ENCODE results near the gene RBP4. TPM values are rescaled to one million over a fixed set of nuclear protein-coding genes. Genes with fewer than 3 reads are reported as not detected.
A peak's percentile ranks its signal among the peaks of the same experiment; 100 is the strongest.
"Not testable (repeated sequence)": the region's sequence is repeated elsewhere in the genome, so short reads cannot be mapped to it uniquely, and the experiment has no call there.

RBP4 gene
- total RNA-seq, 1 donor from 2014 or later, result 18.6 TPM

DNA sequence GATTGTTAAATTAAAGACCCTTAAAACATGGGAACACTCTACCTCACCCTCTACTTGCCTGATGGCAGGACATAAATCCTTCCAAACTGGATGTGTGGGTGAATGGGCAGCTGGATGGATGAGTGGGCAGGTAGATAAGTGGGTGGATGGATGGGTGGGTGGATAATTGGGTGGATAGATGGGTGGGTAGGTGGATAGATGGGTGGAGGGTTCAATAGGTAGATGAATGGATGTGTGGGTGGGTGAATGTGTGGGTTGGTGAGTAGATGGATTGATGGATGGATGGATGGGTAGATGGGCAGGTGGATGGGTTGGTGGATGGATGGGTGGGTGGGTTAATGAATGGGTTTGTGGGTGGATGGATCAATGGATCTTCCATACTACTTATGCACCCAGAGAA is 53.5 kb downstream of the RBP4 start:
- no peak overlapping the region for H3K27ac ChIP-seq
- ATAC-seq (no peak), DNase-seq (no peak)
- H3K9me3 ChIP-seq, result no peaks in the 10 kb centered on the region
- no peaks in the 10 kb centered on the region for H3K4me1 ChIP-seq
- no peaks in the 10 kb centered on the region for H3K36me3 ChIP-seq
- no peaks in the 10 kb centered on the region for H3K27me3 ChIP-seq
- no peak overlapping the region for H3K4me3 ChIP-seq
- intact Hi-C loops (cut with DNase I), result no loop called here
- TF ChIP-seq, protein P1, sequence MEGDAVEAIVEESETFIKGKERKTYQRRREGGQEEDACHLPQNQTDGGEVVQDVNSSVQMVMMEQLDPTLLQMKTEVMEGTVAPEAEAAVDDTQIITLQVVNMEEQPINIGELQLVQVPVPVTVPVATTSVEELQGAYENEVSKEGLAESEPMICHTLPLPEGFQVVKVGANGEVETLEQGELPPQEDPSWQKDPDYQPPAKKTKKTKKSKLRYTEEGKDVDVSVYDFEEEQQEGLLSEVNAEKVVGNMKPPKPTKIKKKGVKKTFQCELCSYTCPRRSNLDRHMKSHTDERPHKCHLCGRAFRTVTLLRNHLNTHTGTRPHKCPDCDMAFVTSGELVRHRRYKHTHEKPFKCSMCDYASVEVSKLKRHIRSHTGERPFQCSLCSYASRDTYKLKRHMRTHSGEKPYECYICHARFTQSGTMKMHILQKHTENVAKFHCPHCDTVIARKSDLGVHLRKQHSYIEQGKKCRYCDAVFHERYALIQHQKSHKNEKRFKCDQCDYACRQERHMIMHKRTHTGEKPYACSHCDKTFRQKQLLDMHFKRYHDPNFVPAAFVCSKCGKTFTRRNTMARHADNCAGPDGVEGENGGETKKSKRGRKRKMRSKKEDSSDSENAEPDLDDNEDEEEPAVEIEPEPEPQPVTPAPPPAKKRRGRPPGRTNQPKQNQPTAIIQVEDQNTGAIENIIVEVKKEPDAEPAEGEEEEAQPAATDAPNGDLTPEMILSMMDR (IDR thresholded peaks at IDR 0.05), result no peak

DNA sequence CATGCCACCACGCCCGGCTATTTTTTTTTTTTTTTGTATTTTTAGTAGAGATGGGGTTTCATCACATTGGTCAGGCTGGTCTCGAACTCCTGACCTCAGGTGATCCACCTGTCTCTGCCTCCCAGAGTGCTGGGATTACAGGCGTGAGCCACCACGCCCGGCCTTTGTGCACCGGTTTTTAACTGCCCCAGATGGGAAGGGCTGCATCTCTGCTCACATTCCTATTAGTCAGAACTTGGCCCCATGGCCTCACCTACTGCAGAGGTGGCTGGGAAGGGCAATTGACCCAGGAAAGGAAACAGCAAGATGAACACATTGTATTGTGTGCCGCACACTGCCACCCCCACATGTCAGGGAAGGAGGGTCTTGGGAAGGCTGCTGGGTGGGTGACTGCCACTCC is 54.0 kb downstream of the RBP4 start:
- H3K9me3 ChIP-seq; DNase-seq; H3K4me1 ChIP-seq; H3K36me3 ChIP-seq; ATAC-seq; H3K27ac ChIP-seq; intact Hi-C loops (cut with DNase I); H3K4me3 ChIP-seq; H3K27me3 ChIP-seq: not testable (repeated sequence)

DNA sequence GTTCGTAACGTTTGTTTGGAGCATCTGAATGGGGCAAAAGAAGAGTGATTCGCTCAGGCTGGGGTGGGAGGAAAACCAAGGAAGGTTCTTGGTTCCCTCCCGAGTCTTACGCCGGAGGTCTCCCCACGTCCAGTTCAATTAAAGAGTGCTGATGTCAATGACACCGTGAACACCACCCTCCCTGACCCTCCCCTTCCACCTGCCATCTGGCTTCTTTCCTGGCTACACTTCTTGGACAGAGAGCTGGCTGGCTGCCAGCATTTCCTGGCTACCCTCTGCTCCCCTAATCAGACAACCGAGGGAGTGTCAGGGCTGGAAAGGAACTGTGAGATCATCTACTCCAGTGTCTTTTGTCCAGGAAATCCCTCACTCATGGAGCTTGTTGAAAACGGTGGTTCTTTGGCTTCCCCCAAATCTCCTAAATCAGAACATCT is 58.7 kb downstream of the RBP4 start:
- Histone ChIP-seq H3K4me1 (no peaks in the 10 kb centered on the region), H3K4me3 (peak overlapping the region; percentile 25), H3K27ac (no peak overlapping the region), H3K36me3 (no peaks in the 10 kb centered on the region), H3K9me3 (no peaks in the 10 kb centered on the region), H3K27me3 (no peaks in the 10 kb centered on the region)
- TF ChIP-seq, protein P1 (IDR thresholded peaks at IDR 0.05), result peak; percentile 1
- ATAC-seq, result peak; percentile 39
- intact Hi-C loops (cut with DNase I), result no loop called here
- no peak for DNase-seq

Other genes starting within 250 kb of the RBP4 start
- 132 TPM for gene MYOF, start 118.9 kb downstream of the RBP4 start, total RNA-seq
- gene CEP55, start 104.6 kb downstream of the RBP4 start, total RNA-seq, result 0.35 TPM
- 4.9 TPM for gene FFAR4, start 34.6 kb downstream of the RBP4 start, total RNA-seq
- gene PDE6C, start 11.3 kb upstream of the RBP4 start, total RNA-seq, result not detected
- 12.0 TPM for gene FRA10AC1, start 101.4 kb upstream of the RBP4 start, total RNA-seq
- not detected for gene LGI1, start 156.7 kb upstream of the RBP4 start, total RNA-seq

Data from upper lobe of right lung (tissue), 1 donor.